GM18508 (cell line): Measurements from ENCODE around the gene CTNND2.
"Not testable (repeated sequence)": the region's sequence is repeated elsewhere in the genome, so short reads cannot be mapped to it uniquely, and the experiment has no call there.

Source experiments
- ATAC-seq: cut with Tn5 transposase; IDR thresholded peaks from one replicate; pipeline ENCODE4 v1.9.1; 2021; ENCODE audit warnings: moderate number of reproducible peaks; ENCODE audit not compliant: insufficient read depth, unreplicated experiment

CTNND2 gene

GRCh38 chr5:11494340-11494739 lies 409.9 kb downstream of the CTNND2 start:
- no peak for ATAC-seq

GRCh38 chr5:11491404-11492075 lies 412.7 kb downstream of the CTNND2 start:
- ATAC-seq = no peak

GRCh38 chr5:11483630-11484029 lies 420.6 kb downstream of the CTNND2 start:
- no peak for ATAC-seq

- no peak for ATAC-seq
These were observed 422.2 kb downstream of the CTNND2 start for GRCh38 chr5:11482011-11482410.

GRCh38 chr5:11477786-11478185 lies 426.5 kb downstream of the CTNND2 start:
- no peak for ATAC-seq

GRCh38 chr5:11476866-11477265 lies 427.4 kb downstream of the CTNND2 start:
- no peak for ATAC-seq

- ATAC-seq = no peak
These were observed 435.8 kb downstream of the CTNND2 start for GRCh38 chr5:11468334-11469039.

- no peak for ATAC-seq
These were observed 436.7 kb downstream of the CTNND2 start for GRCh38 chr5:11467588-11467987.

GRCh38 chr5:11459716-11460115 lies 444.5 kb downstream of the CTNND2 start:
- no peak for ATAC-seq

GRCh38 chr5:11455505-11455904 lies 448.7 kb downstream of the CTNND2 start:
- no peak for ATAC-seq

- no peak for ATAC-seq
These were observed 451.4 kb downstream of the CTNND2 start for GRCh38 chr5:11452852-11453251.

- ATAC-seq = no peak
These were observed 454.3 kb downstream of the CTNND2 start for GRCh38 chr5:11449966-11450365.

- ATAC-seq = no peak
These were observed 455.0 kb downstream of the CTNND2 start for GRCh38 chr5:11449217-11449616.

GRCh38 chr5:11443831-11444230 lies 460.4 kb downstream of the CTNND2 start:
- no peak for ATAC-seq

GRCh38 chr5:11432116-11432515 lies 472.1 kb downstream of the CTNND2 start:
- ATAC-seq = no peak

GRCh38 chr5:11429254-11429653 lies 475.0 kb downstream of the CTNND2 start:
- no peak for ATAC-seq

GRCh38 chr5:11427569-11427968 lies 476.7 kb downstream of the CTNND2 start:
- ATAC-seq = no peak

- ATAC-seq = no peak
These were observed 477.8 kb downstream of the CTNND2 start for GRCh38 chr5:11426442-11426841.

- ATAC-seq = no peak
These were observed 481.9 kb downstream of the CTNND2 start for GRCh38 chr5:11422342-11422741.

GRCh38 chr5:11420969-11421368 lies 483.3 kb downstream of the CTNND2 start:
- ATAC-seq = no peak

- no peak for ATAC-seq
These were observed 488.5 kb downstream of the CTNND2 start for GRCh38 chr5:11415751-11416150.

- not testable (repeated sequence) for ATAC-seq
These were observed 489.5 kb downstream of the CTNND2 start for GRCh38 chr5:11414732-11415131.
